Umbilical cord (tissue), 2 donors: ENCODE data around the gene SSRP1. TPM values are rescaled to one million over a fixed set of nuclear protein-coding genes. Genes with fewer than 3 reads are reported as not detected.
A peak's percentile ranks its signal among the peaks of the same experiment; 100 is the strongest.

ENCODE experiments used
- DNase-seq: peaks from one replicate; pipeline ENCODE4 v3.0.0-alpha.2; 2015; ENCODE audit warnings: low spot score
- total RNA-seq: library from RNA; depleted of rRNA; stranded (reverse); fragments of >200 nt; gene quantifications from one replicate; pipeline ENCODE4 v1.2.3, GENCODE V29; 2014; ENCODE audit warnings: low replicate concordance; ENCODE audit not compliant: insufficient read depth

Gene SSRP1
- total RNA-seq, 1 donor from 2014 or later, result 54.7 TPM

- DNase-seq, result no peak
Observed at GRCh38 chr11:57315491-57315890, 20.2 kb downstream of the SSRP1 start.

DNA sequence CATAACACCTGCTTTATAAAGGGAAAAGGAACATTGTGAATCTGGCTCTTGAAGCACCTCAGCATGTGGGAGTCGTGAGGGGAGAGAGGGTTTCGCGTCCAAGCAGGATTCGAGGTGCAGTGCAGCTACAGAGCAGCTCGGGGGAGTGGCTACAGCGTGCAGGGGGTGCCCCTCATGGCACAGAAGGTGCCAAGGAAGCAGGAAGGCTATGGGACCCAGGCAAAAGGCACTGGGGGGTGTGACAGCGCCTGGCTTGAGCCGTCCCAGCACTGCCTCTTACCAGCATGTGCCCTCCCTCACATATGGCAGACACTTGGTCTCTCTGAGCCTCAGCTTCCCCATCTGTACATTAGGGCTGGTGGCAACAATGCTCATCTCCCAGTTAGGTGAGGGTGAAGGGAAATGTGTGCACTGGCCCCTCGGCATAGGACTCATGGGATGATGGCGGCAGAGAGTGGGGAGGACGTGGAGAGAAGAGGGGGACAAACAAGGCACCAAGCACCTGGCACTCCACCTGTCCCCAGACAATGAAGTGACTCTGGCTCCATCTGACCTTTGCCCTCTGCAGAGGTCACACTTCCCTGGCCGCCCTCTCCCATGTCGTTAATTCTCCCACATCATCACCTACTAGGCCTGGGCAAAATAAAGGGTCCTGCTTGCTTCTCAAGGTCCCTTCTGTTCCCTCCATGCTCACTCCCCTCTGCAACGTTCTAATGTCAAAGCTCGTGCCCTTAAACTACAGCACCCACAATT is 21.3 kb downstream of the SSRP1 start:
- no peak for DNase-seq

GRCh38 chr11:57313788-57314135 is 21.9 kb downstream of the SSRP1 start:
- no peak for DNase-seq

GRCh38 chr11:57313071-57313787 is 22.5 kb downstream of the SSRP1 start:
- no peak for DNase-seq

GRCh38 chr11:57312511-57313021 is 23.1 kb downstream of the SSRP1 start:
- DNase-seq, result no peak

GRCh38 chr11:57311109-57311936 is 24.4 kb downstream of the SSRP1 start:
- DNase-seq, result peak; percentile 97

DNA sequence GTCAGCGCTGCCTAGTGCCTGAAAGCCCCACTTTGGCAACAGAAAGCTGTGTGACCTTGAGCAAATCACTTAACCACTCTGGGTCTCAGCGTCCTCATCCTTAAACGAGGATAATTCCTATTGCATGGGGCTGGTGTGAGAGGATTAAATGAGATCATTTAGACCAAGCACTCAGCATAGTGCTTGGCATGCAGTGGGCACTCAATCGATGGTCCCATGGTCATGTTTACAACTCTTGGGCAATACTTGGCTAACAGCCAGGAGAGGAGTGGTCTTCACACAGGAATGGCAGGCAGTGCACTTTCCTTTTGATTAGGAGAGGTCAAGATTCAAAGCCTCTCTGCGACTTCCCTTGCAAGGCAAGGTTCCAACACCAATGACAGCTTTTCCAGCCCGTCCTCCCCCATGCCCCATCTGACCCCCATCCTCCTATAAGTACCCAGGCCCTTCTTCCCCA is 25.0 kb downstream of the SSRP1 start:
- peak; percentile 35 for DNase-seq

- no peak for DNase-seq
Observed at GRCh38 chr11:57310091-57310490, 25.6 kb downstream of the SSRP1 start.

DNA sequence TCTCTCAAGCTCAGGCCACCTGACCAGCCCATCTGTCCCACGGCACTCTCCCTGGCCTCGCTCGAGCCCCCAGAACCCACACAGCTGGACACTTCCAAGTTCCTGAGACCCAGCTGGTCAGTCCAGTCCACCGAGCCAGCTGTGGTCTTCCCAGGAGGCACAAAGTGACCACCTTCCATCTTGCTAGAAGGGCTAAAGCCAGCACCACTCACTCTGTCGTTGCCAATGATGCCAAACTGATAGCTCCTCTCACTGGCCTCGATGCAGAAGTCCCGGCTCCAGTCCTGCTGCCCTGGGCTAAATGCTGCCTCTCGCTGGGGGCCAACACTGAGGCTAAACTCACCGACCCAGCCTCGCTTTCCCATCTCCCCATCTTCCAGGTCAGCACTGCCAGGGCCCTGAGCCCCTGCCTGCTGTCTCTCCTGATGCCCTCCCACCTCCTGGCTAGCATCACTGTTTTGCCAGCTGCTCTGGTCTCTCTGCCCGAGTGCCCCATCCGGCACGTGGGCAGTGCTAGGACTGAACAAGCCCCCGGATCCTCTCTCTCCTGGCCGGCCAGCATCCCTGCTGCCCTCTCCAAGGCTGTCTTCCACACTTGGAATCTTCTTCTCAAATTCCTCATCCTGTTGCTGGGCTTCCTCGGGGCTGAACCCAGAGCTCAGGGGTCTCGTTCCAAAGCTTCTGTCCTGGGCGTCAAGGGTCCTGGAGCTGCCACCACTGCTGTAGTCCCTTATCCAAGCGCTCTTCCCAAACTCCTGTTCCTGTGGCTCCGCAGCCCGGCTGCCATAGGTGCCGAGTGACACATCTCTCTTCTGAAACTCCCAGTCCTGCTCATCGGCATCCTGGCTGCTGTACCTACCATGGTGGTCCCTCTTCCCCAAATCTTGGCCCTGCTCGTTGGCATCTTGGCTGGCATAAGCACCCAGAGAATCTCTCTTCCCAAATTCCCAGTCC is 26.3 kb downstream of the SSRP1 start:
- no peak for DNase-seq

DNA sequence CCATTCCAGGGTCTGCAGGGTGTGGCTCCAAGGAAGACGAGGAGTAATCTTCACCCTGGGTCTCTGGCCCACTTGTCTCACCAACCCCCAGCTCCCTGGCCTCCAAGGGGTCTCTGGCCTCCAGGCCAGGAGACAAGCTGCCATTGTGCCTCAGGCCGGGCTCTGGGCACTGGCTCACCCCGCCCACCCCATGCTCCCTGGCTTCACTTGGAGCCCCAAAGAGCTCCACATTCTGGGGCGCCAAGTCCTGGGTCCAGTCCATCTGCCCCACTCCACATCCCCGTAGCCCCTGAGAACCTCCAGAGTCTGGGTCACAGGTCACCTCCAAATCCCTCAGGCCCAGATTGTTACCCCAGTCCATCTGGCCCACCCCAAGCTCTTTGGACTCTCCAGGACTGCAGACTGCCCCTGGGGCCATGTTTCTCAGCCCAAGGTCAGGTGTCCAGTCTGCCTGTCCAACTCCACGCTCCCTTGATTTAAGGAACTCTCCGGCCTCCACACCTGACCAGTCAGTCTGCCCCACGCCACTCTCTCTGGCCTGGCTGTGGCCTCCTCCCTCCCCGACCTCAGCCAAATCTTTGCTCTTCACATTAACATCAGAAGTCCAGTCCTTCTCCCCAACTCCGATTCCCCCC is 27.1 kb downstream of the SSRP1 start:
- no peak for DNase-seq

GRCh38 chr11:57307666-57308270 is 27.9 kb downstream of the SSRP1 start:
- DNase-seq, result no peak

- no peak for DNase-seq
Observed at GRCh38 chr11:57306940-57307565, 28.6 kb downstream of the SSRP1 start.

DNA sequence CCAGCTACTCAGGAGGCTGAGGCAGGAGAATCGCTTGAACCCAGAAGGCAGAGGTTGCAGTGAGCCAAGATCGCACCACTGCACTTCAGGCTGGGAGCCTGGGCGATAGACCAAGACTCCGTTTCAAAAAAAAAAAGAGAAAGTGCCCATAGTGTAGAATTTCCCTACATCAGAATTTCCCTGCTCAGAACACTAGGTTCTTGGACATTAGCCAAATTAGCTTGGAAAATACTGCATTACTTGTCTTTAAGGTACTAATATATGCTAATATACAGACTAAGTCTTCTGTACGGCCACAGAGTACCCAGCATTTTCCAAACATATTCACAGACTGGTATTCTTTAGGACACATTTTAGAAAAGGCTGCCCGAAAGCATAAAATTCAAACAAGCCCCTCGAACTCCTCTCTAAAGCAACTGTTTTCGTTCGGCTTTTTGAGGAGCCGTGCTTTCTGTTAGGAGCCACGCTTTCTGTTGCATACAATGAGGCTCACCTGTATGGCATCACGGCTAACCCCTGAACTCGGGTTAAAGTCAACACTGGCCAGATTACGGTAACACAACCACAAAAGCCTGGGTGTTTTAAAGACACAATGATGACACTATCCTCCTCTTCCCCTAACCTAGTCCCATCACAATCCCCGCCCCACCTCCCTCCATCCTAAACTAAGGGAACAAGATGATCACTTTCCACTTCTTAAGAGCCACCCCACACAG is 29.4 kb downstream of the SSRP1 start:
- no peak for DNase-seq

DNA sequence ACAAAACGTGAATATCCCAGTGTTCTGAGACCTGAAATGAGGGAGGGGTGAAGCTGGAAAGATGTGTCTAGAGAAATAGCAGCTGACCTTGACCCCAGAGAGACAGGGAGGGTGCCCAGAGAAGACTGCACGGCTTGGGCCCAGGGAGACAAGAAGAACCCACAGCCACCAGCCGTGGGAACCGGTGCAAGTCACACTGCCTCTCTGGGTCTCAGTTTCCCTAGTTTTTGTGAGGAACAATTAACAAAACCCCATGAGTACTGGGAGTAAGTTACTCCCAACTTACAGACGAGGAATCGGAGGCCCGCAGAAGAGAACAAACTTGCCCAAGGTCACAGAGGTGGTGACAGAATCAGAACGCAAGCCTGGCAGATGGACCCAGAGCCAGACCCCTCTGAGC is 30.2 kb downstream of the SSRP1 start:
- no peak for DNase-seq

DNA sequence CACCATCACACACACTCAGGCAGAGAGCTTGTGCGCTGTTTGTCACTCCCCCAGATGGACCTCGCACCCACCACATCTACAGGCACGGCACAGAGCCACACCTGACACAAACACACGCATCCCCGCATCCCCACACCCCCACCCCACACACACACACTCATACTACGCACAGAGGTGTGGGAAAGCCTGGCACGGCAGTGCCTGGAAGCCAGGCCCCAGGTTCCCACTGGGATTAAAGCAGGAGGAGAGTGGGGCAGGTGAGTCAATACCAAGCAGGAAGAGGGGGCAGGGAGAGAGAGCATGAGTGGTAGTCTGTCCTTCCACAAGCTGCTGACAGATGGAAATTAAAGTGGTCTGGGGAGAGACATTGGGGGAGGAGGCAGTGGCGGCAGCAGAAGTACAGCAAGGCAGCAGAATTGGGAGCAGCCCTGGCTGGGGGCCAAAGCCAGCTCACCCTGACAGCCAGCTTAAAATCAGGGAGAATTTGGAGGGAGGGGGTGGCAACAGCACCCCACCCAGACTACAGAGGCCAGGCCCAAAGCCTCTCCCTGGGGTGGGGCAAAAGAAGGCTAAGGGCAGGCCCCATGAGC is 31.6 kb downstream of the SSRP1 start:
- peak; percentile 46 for DNase-seq

DNA sequence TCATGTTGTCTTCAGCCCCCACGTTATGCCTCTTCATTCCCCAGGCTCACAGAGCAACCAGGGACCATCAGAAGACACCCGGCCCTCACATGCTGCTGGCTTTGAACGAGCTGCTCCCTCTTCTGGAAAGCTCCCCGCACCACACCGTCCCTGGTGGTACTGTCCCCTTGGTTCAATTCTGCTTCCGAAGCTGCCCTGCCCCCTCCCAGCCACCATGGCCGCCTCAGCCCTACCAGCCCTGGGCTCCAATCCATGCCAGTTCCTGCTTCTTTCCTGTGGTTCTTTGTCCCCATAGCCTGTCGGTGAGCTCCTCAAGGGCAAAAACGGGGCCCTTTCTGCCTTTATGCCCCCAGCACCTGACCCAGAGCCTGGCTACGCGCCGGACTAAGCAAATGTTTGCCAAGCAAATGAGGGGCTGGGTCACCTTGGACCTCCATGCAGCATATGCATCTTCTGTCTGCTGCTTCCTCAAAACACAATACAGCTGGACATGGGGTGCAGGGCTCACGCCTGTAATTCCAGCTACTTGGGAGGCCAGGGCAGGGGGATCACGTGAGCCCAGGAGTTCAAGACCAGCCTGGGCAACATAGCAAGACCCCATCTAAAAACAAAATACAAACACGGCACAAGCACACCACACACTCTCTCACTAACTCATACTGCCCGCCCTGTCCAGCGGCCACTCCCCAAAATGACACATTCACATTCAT is 32.3 kb downstream of the SSRP1 start:
- no peak for DNase-seq

DNA sequence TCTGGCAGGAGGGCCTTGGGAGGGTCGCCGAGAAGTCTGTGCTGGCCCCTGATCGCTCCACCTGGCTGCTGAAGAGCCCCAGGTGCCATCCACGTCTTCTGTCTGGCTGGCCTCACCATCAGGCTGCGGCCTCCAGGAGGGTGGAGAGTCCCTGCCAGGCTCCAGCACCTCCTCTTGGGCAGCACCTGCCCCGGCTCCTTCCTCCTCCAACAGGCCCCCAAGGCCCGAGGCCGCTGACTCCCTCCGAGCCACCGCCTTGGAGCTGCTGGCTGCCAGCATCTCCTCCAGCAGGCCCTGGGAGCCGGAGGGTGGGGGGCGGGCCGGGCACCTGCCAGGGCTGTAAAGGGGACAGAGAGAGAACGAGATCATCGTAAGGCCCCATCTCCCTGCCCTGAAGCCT is 33.2 kb downstream of the SSRP1 start:
- DNase-seq, result no peak
